Upper lobe of left lung (tissue), 6 donors: Measurements from ENCODE around the gene TDRD5. TPM values are rescaled to one million over a fixed set of nuclear protein-coding genes. Genes with fewer than 3 reads are reported as not detected.

Experiments
- ATAC-seq, 2 donors: fragments of 200-7000 bp; cut with Tn5 transposase; one replicate each; pipeline ENCODE4 v1.9.1; 2022; ENCODE audit warnings: mild to moderate bottlenecking in 2 of 2, moderate library complexity in 2 of 2; ENCODE audit not compliant: low FRiP score in 2 of 2
- DNase-seq, 2 donors: peaks; one replicate each; pipeline ENCODE4 v3.0.0-alpha.2; 2019 to 2020
- H3K27ac ChIP-seq, 4 donors: fragments of 200-600 bp; sonication (generic); one replicate each; pipeline ENCODE4 v1.5.1; 2016 to 2019
- H3K27me3 ChIP-seq, 4 donors: fragments of 200-600 bp; sonication (generic); one replicate each; pipeline ENCODE4 v1.5.1; 2017 to 2019
- H3K36me3 ChIP-seq, 4 donors: fragments of 200-600 bp; sonication (generic); one replicate each; pipeline ENCODE4 v1.5.1; 2016 to 2019
- H3K4me1 ChIP-seq, 4 donors: fragments of 200-600 bp; sonication (generic); one replicate each; pipeline ENCODE4 v1.5.1; 2018 to 2019
- H3K4me3 ChIP-seq, 4 donors: fragments of 200-600 bp; sonication (generic); one replicate each; pipeline ENCODE4 v1.5.1; 2017 to 2019; ENCODE audit warnings: mild to moderate bottlenecking in 2 of 4, moderate library complexity in 1 of 4
- H3K9me3 ChIP-seq, 4 donors: fragments of 200-600 bp; sonication (generic); one replicate each; pipeline ENCODE4 v1.5.1; 2018 to 2019
- CTCF ChIP-seq, 6 experiments: fragments of 450-650 bp in 4 of 6; fragments of 200-600 bp in 2 of 6; sonication (generic) in 2 of 6; IDR thresholded peaks; one replicate each; pipeline ENCODE4 v1.5.1; 2016 to 2019; ENCODE audit warnings: antibody characterized with exemption in 6 of 6
- EP300 ChIP-seq, 4 donors: sonication (generic); formaldehyde crosslinking; IDR thresholded peaks; one replicate each; pipeline ENCODE4 v1.5.1; 2017; ENCODE audit warnings: antibody characterized with exemption in 4 of 4, control low read depth in 2 of 4
- POLR2A ChIP-seq, 4 donors: fragments of 450-650 bp; IDR thresholded peaks; one replicate each; pipeline ENCODE4 v1.5.1; 2016 to 2017; ENCODE audit warnings: antibody characterized with exemption in 4 of 4, mild to moderate bottlenecking in 2 of 4
- POLR2AphosphoS5 ChIP-seq, 2 donors: sonication (generic); formaldehyde crosslinking; IDR thresholded peaks; one replicate each; pipeline ENCODE4 v1.5.1; 2017; ENCODE audit warnings: antibody characterized with exemption in 2 of 2
- WGBS, 2 donors: methylation state at CpG; one replicate each; pipeline ENCODE4 v1.1.5; 2017 to 2018; 5-methylcytosine and 5-hydroxymethylcytosine counted together
- small RNA-seq, 4 donors: library from RNA; depleted of rRNA; stranded (forward); fragments of <200 nt; gene quantifications; one replicate each; pipeline ENCODE3, GENCODE V24; 2016
- total RNA-seq, 6 donors: library from RNA; depleted of rRNA in 4 of 6; stranded (reverse); fragments of >200 nt in 4 of 6; gene quantifications; one replicate each; pipeline versions ENCODE4 v1.1.0 to v1.2.1, GENCODE V29; 2016 to 2021
- donor health status: DM: no; HTN: no; CAD: no; lungs with moderate emphysema.
- donor health status: DM: no; HTN: yes; CAD: no; lungs with severe emphysema.

TDRD5 gene
- total RNA-seq, 6 donors from 2014 or later = 0.09 to 0.89 (median 0.30) TPM; not detected in 3

GRCh38 chr1:179731643-179732042 lies 140.0 kb downstream of the TDRD5 start:
- H3K27me3 ChIP-seq = no peaks in the 10 kb centered on the region
- TF ChIP-seq POLR2AphosphoS5 (IDR thresholded peaks at IDR 0.05) (no peak), EP300 (IDR thresholded peaks at IDR 0.05) (no peak), CTCF (IDR thresholded peaks at IDR 0.05) (no peak), POLR2A (IDR thresholded peaks at IDR 0.05) (no peak)
- DNase-seq = no peak
- no peaks in the 10 kb centered on the region for H3K4me1 ChIP-seq
- H3K36me3 ChIP-seq = no peaks in the 10 kb centered on the region
- H3K4me3 ChIP-seq = no peak overlapping the region
- no peak overlapping the region for H3K27ac ChIP-seq
- WGBS, 2 donors = 76 to 83% methylated on average over 4 of the region's 4 CpGs
- ATAC-seq = no peak
- no peaks in the 10 kb centered on the region for H3K9me3 ChIP-seq

Small RNAs within 50 kb of the gene (small RNA-seq; reads per million reads assigned to genes)
- 0 reads per million in 4 donors for gene RNU5F-2P

Other genes with a start within 250 kb of the TDRD5 start
- gene AXDND1, start 225.9 kb upstream of the TDRD5 start, total RNA-seq = 1 to 10 TPM in 1 of 6 donors, under 1 TPM in 2, not detected in 3; 0.44 to 2.9 (median 0.61) TPM
- gene NPHS2, start 15.9 kb upstream of the TDRD5 start, total RNA-seq = not detected
- under 1 TPM in 1 of 6 donors, not detected in 5; 0.10 TPM for gene FAM163A, start 151.5 kb downstream of the TDRD5 start, total RNA-seq